ENCODE results near the gene STIM2. TPM values are rescaled to one million over a fixed set of nuclear protein-coding genes. Genes with fewer than 3 reads are reported as not detected.

STIM2 gene
- polyA plus RNA-seq, 3 donors: 8.6 to 16.5 (median 8.8) TPM

GRCh38 chr4:27009539-27009938 is 148.9 kb downstream of the STIM2 start:
- no peak for DNase-seq
- Histone ChIP-seq H3K4me1 (ENCODE audit: control insufficient read depth in 1 of 2, insufficient read depth in 2 of 2, low read length in 2 of 2) (no peaks in the 10 kb centered on the region), H4K20me1 (ENCODE audit: insufficient read depth, low read length) (no peaks in the 10 kb centered on the region), H3K9me3 (replicated peaks in 1 of 2; ENCODE audit: control insufficient read depth in 1 of 2, insufficient read depth in 1 of 2, low read length in 2 of 2) (no peaks in the 10 kb centered on the region), H3K27me3 (ENCODE audit: control insufficient read depth in 2 of 2, insufficient read depth in 2 of 2, low read length in 2 of 2) (no peaks in the 10 kb centered on the region), H3K4me3 (replicated peaks in 1 of 3; ENCODE audit: low read depth in 2 of 3, low read length in 3 of 3) (no peak overlapping the region), H2AFZ (ENCODE audit: insufficient read depth, low read depth, low read length, poor library complexity, severe bottlenecking) (no peak overlapping the region), H3K36me3 (replicated peaks in 1 of 2; ENCODE audit: control insufficient read depth in 1 of 2, insufficient read depth in 2 of 2, low read length in 2 of 2) (peaks cover 14 to 39% of the 10 kb centered on the region in 2 donors), H3K79me2 (ENCODE audit: insufficient read depth, low read length) (no peaks in the 10 kb centered on the region), H3K9ac (ENCODE audit: insufficient read depth, low read length, poor library complexity, severe bottlenecking) (no peak overlapping the region), H3K27ac (ENCODE audit: low read depth in 1 of 2, low read length in 2 of 2) (no peak overlapping the region), H3K4me2 (replicated peaks; ENCODE audit: extremely low read depth, low read length, poor library complexity, severe bottlenecking) (no peak overlapping the region)
- Mint-ChIP-seq H3K27ac (no peak overlapping the region), H3K27me3 (ENCODE audit: low read depth in 3 of 3) (no peaks in the 10 kb centered on the region), H3K4me3 (no peak overlapping the region), H3K4me1 (no peaks in the 10 kb centered on the region), H3K36me3 (peaks cover 22 to 30% of the 10 kb centered on the region in 2 donors), H3K9me3 (no peaks in the 10 kb centered on the region)
- intact Hi-C loops (cut with micrococcal nuclease): no loop called here
- WGBS (ENCODE audit: insufficient coverage): no CpG with 5 or more reads among the region's 4 CpGs
- TF ChIP-seq CTCF (IDR thresholded peaks at IDR 0.05): no peak

GRCh38 chr4:27010334-27010940 is 149.8 kb downstream of the STIM2 start:
- no peaks in the 10 kb centered on the region for H3K27me3 Mint-ChIP-seq (ENCODE audit: low read depth in 3 of 3)
- H3K9ac ChIP-seq (ENCODE audit: insufficient read depth, low read length, poor library complexity, severe bottlenecking): no peak overlapping the region
- H3K79me2 ChIP-seq (ENCODE audit: insufficient read depth, low read length): no peaks in the 10 kb centered on the region
- H3K4me2 ChIP-seq (replicated peaks; ENCODE audit: extremely low read depth, low read length, poor library complexity, severe bottlenecking): no peak overlapping the region
- H3K9me3 ChIP-seq (replicated peaks in 1 of 2; ENCODE audit: control insufficient read depth in 1 of 2, insufficient read depth in 1 of 2, low read length in 2 of 2): no peaks in the 10 kb centered on the region
- H3K27me3 ChIP-seq (ENCODE audit: control insufficient read depth in 2 of 2, insufficient read depth in 2 of 2, low read length in 2 of 2): no peaks in the 10 kb centered on the region
- TF ChIP-seq CTCF (IDR thresholded peaks at IDR 0.05): peak; percentile 95
- H3K4me1 Mint-ChIP-seq: no peaks in the 10 kb centered on the region
- no peak overlapping the region for H2AFZ ChIP-seq (ENCODE audit: insufficient read depth, low read depth, low read length, poor library complexity, severe bottlenecking)
- peak overlapping the region in 2 of 7 donors; percentile 36 to 41 for H3K27ac Mint-ChIP-seq
- peaks cover 14 to 33% of the 10 kb centered on the region in 2 donors for H3K36me3 ChIP-seq (replicated peaks in 1 of 2; ENCODE audit: control insufficient read depth in 1 of 2, insufficient read depth in 2 of 2, low read length in 2 of 2)
- no peaks in the 10 kb centered on the region for H3K9me3 Mint-ChIP-seq
- WGBS (ENCODE audit: insufficient coverage): 100% methylated on average over 1 of the region's 6 CpGs
- intact Hi-C loops (cut with micrococcal nuclease): loop anchor here (10.0 kb wide), 1 partner anchor 556 kb away; no protein-coding TSS in a partner anchor
- H3K4me1 ChIP-seq (ENCODE audit: control insufficient read depth in 1 of 2, insufficient read depth in 2 of 2, low read length in 2 of 2): no peaks in the 10 kb centered on the region
- H3K4me3 ChIP-seq (replicated peaks in 1 of 3; ENCODE audit: low read depth in 2 of 3, low read length in 3 of 3): no peak overlapping the region
- peaks cover 20 to 31% of the 10 kb centered on the region in 2 donors for H3K36me3 Mint-ChIP-seq
- H4K20me1 ChIP-seq (ENCODE audit: insufficient read depth, low read length): no peaks in the 10 kb centered on the region
- H3K27ac ChIP-seq (ENCODE audit: low read depth in 1 of 2, low read length in 2 of 2): no peak overlapping the region
- peak; percentile 18 to 50 (median 38) for DNase-seq
- no peak overlapping the region for H3K4me3 Mint-ChIP-seq
